HG03135 (cell line): ENCODE data around the gene PPT2.

ENCODE experiments used
- ATAC-seq: cut with Tn5 transposase; IDR thresholded peaks from one replicate; pipeline ENCODE4 v1.9.1; 2021; ENCODE audit warnings: mild to moderate bottlenecking, moderate library complexity; ENCODE audit not compliant: unreplicated experiment

The PPT2 gene

GRCh38 chr6:32153564-32154513, at the start of gene PPT2:
Gene PPT2, plus strand, starts transcription at chr6:32154141. Its CDS starts 454 bp downstream, at chr6:32154595.
- no peak for ATAC-seq

GRCh38 chr6:32105433-32105832, 48.5 kb upstream of the PPT2 start:
- ATAC-seq: no peak

GRCh38 chr6:32107406-32107805, 46.5 kb upstream of the PPT2 start:
- no peak for ATAC-seq

GRCh38 chr6:32108094-32108627, 45.8 kb upstream of the PPT2 start:
- ATAC-seq: no peak

GRCh38 chr6:32108727-32109113, 45.2 kb upstream of the PPT2 start:
- no peak for ATAC-seq

GRCh38 chr6:32109114-32109764, 44.7 kb upstream of the PPT2 start, which contains the start of gene TNXB:
Gene TNXB, minus strand, starts transcription at chr6:32109338. Its CDS starts 11,140 bp downstream, at chr6:32098198.
- ATAC-seq: no peak

- no peak for ATAC-seq
Measured at GRCh38 chr6:32109765-32110160, 44.2 kb upstream of the PPT2 start.

- ATAC-seq: no peak
Measured at GRCh38 chr6:32110632-32111031, 43.3 kb upstream of the PPT2 start.

GRCh38 chr6:32111424-32112066, 42.4 kb upstream of the PPT2 start:
- no peak for ATAC-seq

- ATAC-seq: no peak
Measured at GRCh38 chr6:32112431-32112980, 41.4 kb upstream of the PPT2 start.

- ATAC-seq: no peak
Measured at GRCh38 chr6:32113386-32114352, 40.3 kb upstream of the PPT2 start.

GRCh38 chr6:32114796-32115195, 39.1 kb upstream of the PPT2 start:
- no peak for ATAC-seq

GRCh38 chr6:32115623-32116022, 38.3 kb upstream of the PPT2 start:
- no peak for ATAC-seq

GRCh38 chr6:32116674-32117073, 37.3 kb upstream of the PPT2 start:
- ATAC-seq: no peak

- no peak for ATAC-seq
Measured at GRCh38 chr6:32117461-32117860, 36.5 kb upstream of the PPT2 start.

GRCh38 chr6:32118782-32119628, 34.9 kb upstream of the PPT2 start:
- ATAC-seq: no peak

GRCh38 chr6:32120573-32121059, 33.3 kb upstream of the PPT2 start:
- no peak for ATAC-seq

- ATAC-seq: no peak
Measured at GRCh38 chr6:32123681-32124080, 30.3 kb upstream of the PPT2 start.

- no peak for ATAC-seq
Measured at GRCh38 chr6:32126880-32127279, 27.1 kb upstream of the PPT2 start.
